HUES48 (cell line): Measurements from ENCODE around the gene AHCYL2.
"Not testable (repeated sequence)": the region's sequence is repeated elsewhere in the genome, so short reads cannot be mapped to it uniquely, and the experiment has no call there.

Experiments
- H3K27ac ChIP-seq: one replicate; pipeline ENCODE4 v1.7.0; 2013; ENCODE audit warnings: low read depth, low read length, inconsistent platforms
- H3K27me3 ChIP-seq: 2 replicates; pipeline ENCODE4 v1.6.1; 2013; ENCODE audit warnings: mild to moderate bottlenecking, low read length; ENCODE audit not compliant: control insufficient read depth, insufficient read depth
- H3K36me3 ChIP-seq: 2 replicates; pipeline ENCODE4 v1.6.1; 2013; ENCODE audit warnings: low read length; ENCODE audit not compliant: control insufficient read depth, insufficient read depth
- H3K4me1 ChIP-seq: 2 replicates; pipeline ENCODE4 v1.6.1; 2013; ENCODE audit warnings: mild to moderate bottlenecking, low read length; ENCODE audit not compliant: control insufficient read depth, insufficient read depth
- H3K4me3 ChIP-seq: 2 replicates; pipeline ENCODE4 v1.5.1; 2013; ENCODE audit warnings: mild to moderate bottlenecking, low read depth, low read length
- H3K9ac ChIP-seq: 2 replicates; pipeline ENCODE4 v1.6.1; 2013; ENCODE audit warnings: mild to moderate bottlenecking, low read depth, low read length, moderate library complexity
- H3K9me3 ChIP-seq: 2 replicates; pipeline ENCODE4 v1.6.1; 2013; ENCODE audit warnings: low read length; ENCODE audit not compliant: control insufficient read depth, insufficient read depth

The AHCYL2 gene

DNA sequence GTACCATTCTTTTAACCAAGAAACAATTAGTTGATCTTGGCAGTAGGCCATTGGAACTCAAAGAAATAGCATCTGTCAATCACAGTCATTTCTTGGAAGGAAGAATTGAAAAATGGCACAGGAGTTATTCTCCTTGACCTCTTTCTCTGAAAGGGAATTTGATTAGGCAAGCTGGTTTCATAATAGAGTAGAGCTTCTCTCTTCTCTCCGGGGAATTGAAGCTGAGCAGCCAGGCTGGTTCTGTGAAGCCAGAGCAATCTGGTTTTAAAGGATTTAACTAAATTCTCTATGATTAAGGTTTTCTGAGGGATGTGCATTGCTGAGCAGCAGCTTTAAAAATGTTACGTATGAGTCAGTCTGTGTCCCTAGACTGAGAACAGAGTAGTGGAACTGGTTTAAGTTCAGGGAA, 70.2 kb downstream of the AHCYL2 start:
- Histone ChIP-seq H3K9ac (no peak overlapping the region), H3K27ac (no peak overlapping the region)

DNA sequence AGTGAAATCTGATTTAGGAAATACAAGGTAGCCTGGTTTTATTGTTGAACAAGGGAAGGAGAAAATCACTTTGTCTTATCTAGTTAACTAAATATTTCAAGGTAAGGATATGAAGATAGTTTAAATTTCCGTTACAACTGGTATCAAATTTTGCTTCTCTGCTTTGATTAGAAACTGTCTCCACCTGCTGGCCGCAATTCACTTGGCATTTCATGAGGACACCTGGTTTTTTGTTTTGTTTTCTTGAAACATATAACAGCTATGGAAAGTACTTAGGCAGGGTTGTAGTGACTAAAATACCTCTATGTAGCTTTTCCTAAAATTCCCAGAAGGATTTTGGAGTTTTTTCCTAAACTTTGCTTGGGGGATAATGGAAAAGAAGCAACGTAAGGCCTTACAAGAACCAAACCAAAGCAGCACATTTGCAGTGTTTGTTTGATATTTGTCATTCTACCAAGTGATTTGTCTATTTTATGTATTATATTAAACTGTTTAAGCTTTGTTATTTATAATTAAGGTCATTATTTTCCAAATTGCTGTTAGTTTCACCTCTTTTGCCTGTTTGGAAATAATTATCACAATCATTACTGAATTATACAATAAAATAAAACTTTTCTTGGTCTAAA, 73.6 kb downstream of the AHCYL2 start:
- Histone ChIP-seq H3K36me3 (no peaks in the 10 kb centered on the region), H3K27ac (no peak overlapping the region)

More for the DNA sequence above, 70.2 kb downstream of the AHCYL2 start:
- Histone ChIP-seq H3K9me3 (no peaks in the 10 kb centered on the region), H3K27me3 (no peaks in the 10 kb centered on the region), H3K4me3 (no peak overlapping the region), H3K36me3 (no peaks in the 10 kb centered on the region), H3K4me1 (no peaks in the 10 kb centered on the region)

DNA sequence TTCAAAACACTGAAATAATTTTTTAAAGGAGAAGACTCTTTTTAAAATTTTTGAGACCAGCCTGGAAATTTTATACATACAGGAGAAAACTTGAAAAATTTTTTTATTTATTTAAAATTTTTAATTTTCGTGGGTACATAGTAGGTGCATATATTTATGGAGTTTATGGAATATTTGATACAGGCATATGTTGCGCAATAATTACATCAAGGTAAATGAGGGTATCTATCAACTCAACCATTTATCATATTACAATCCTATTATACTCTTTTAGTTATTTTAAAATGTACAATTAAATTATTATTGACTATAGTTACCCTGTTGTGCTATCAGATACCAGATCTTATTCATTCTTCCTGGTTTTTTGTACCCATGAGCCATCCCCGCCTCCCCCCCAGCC, 75.1 kb downstream of the AHCYL2 start:
- Histone ChIP-seq H3K36me3 (no peaks in the 10 kb centered on the region), H3K4me1 (no peaks in the 10 kb centered on the region), H3K27me3 (no peaks in the 10 kb centered on the region), H3K9me3 (peaks cover 2% of the 10 kb centered on the region; the same call in 1 of the 2 replicates), H3K9ac (no peak overlapping the region), H3K4me3 (no peak overlapping the region), H3K27ac (no peak overlapping the region)

More for the DNA sequence above, 73.6 kb downstream of the AHCYL2 start:
- Histone ChIP-seq H3K4me1 (no peaks in the 10 kb centered on the region), H3K9ac (no peak overlapping the region), H3K4me3 (no peak overlapping the region), H3K27me3 (no peaks in the 10 kb centered on the region), H3K9me3 (peaks cover 2% of the 10 kb centered on the region; the same call in 1 of the 2 replicates)

DNA sequence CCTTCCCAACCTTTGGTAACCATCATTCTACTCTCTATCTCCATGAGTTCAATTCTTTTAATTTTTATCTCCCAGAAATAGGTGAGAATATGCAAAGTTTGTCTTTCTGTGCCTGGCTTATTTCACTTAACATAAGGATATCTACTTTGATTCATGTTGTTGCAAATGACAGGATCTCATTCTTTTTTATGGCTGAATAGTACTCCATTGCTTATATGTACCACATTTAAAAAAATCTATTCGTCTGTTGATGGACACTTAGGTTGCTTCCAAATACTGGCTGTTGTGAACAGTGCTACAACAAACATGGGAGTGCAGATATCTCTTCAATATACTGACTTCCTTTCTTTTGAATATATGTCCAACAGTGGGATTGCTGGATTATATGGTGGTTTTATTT, 75.5 kb downstream of the AHCYL2 start:
- not testable (repeated sequence) for H3K4me3 ChIP-seq, H3K36me3 ChIP-seq, H3K27me3 ChIP-seq, H3K4me1 ChIP-seq, H3K9me3 ChIP-seq, H3K27ac ChIP-seq, H3K9ac ChIP-seq

DNA sequence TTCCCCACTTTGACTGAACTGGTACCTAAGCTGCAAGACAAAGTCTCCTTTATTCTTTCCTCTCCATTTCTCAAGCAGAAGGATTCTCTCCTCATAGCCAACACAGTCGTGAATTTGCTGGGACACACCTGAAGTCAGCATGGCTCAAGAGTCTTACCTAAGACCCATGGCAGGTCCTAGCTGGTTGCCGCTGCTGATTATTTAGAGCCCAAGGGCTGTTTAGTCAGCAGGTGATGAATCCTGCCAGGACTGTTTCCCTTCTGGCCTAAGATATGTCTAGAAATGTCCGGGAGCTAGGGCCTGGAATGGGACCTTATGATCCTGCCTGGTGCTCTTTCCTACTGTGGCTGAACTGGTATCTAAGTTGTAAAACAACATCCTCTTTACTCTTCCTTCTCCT, 82.8 kb downstream of the AHCYL2 start:
- Histone ChIP-seq H3K4me1 (no peaks in the 10 kb centered on the region), H3K9me3 (no peaks in the 10 kb centered on the region), H3K27ac (no peak overlapping the region), H3K4me3 (no peak overlapping the region), H3K9ac (no peak overlapping the region), H3K27me3 (no peaks in the 10 kb centered on the region), H3K36me3 (no peaks in the 10 kb centered on the region)

DNA sequence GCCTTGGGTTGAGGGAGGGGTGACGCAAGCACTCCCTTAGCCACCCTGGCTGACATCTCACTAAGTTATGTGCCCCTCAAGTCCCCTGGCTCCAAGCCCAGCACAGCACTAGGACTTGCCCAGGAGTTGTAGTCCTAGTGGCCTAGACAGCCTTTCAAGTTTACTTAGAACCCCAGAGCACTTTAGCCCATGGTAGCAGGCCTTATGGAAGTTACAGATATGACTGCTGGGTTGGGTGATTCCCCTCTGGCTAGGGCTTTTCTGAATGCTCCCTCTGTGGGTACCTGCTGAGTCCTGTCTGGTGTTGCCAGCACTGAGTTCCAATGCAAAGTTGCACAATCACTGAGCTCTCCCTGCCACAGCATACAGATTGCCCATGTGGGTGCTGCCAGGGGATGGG, 83.2 kb downstream of the AHCYL2 start:
- Histone ChIP-seq H3K9me3 (no peaks in the 10 kb centered on the region), H3K9ac (no peak overlapping the region), H3K4me3 (no peak overlapping the region)

DNA sequence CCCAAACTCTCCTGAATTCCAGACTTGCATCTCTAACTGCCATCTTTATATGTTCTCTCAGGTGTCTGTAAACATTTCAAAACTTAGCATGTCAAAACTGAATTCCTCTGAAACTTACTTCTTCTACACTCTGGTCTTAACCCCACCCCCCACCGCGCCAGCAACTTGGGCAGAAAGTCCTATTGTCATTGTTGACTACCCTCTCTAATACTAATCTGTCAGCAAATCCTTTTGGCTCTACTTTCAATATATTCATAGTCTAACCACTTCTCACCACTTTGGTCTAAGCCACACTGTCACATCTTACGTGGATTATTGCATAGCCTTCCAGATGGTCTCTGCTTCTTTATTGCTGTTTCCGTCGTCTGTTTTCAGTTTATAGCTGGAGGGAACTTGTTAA, 86.6 kb downstream of the AHCYL2 start:
- Histone ChIP-seq H3K4me1 (no peaks in the 10 kb centered on the region; the same call in 1 of the 2 replicates), H3K27me3 (no peaks in the 10 kb centered on the region), H3K9ac (no peak overlapping the region), H3K27ac (no peak overlapping the region), H3K9me3 (no peaks in the 10 kb centered on the region), H3K4me3 (no peak overlapping the region), H3K36me3 (no peaks in the 10 kb centered on the region)

More for the DNA sequence above, 83.2 kb downstream of the AHCYL2 start:
- Histone ChIP-seq H3K27me3 (no peaks in the 10 kb centered on the region), H3K4me1 (no peaks in the 10 kb centered on the region), H3K36me3 (no peaks in the 10 kb centered on the region), H3K27ac (no peak overlapping the region)

GRCh38 chr7:129313282-129313681, 88.5 kb downstream of the AHCYL2 start:
- no peaks in the 10 kb centered on the region for H3K9me3 ChIP-seq
- H3K36me3 ChIP-seq: no peaks in the 10 kb centered on the region
- no peak overlapping the region for H3K9ac ChIP-seq
- no peaks in the 10 kb centered on the region; the same call in 1 of the 2 replicates for H3K4me1 ChIP-seq
- no peaks in the 10 kb centered on the region for H3K27me3 ChIP-seq
- no peak overlapping the region for H3K4me3 ChIP-seq
- H3K27ac ChIP-seq: no peak overlapping the region

DNA sequence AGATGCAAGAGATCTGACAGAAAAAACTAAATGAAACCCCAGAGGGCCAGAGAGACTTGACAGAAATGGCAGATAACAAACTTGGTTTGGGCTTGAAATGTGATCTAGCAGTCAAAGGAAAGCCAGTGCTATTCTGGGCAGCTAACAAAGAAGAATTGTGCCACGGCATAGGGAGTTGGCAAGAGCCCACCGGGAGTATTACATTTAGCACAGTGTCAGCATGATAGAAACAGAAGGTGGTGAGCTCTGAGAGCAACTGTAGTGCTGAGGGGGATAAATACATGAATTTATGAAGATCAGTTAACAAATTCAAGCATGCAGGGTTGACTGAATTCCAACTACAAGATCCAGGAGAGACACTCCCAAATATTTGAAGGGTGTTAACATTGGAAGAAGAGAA, 91.1 kb downstream of the AHCYL2 start:
- H3K4me1 ChIP-seq: no peaks in the 10 kb centered on the region; the same call in 1 of the 2 replicates
- no peak overlapping the region for H3K9ac ChIP-seq
- H3K27me3 ChIP-seq: no peaks in the 10 kb centered on the region
- no peak overlapping the region for H3K4me3 ChIP-seq
- no peaks in the 10 kb centered on the region for H3K9me3 ChIP-seq
- no peak overlapping the region for H3K27ac ChIP-seq
- H3K36me3 ChIP-seq: no peaks in the 10 kb centered on the region

GRCh38 chr7:129317450-129317849, 92.6 kb downstream of the AHCYL2 start:
- H3K4me1 ChIP-seq: no peaks in the 10 kb centered on the region; the same call in 1 of the 2 replicates
- no peak overlapping the region for H3K27ac ChIP-seq
- H3K36me3 ChIP-seq: no peaks in the 10 kb centered on the region
- H3K9ac ChIP-seq: no peak overlapping the region
- H3K27me3 ChIP-seq: no peaks in the 10 kb centered on the region
- H3K4me3 ChIP-seq: no peak overlapping the region
- no peaks in the 10 kb centered on the region for H3K9me3 ChIP-seq

DNA sequence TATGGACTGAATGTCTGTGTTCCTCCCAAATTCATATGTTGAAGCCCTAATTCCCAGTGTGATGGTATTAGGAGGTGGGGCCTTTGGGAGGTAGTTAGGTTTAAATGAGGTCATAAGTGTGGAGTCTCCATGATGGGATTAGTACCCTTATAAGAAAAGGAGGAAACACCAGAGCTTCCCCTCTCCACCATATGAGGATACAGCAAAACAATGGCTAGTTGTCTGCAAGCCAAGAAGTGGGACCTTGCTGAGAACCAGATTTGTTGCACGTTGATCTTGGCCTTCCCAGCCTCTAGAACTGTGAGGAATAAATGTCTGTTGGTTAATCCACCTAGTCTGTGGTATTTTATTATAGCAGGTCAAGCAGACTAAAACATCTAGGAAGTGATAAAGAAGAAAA, 102.2 kb downstream of the AHCYL2 start:
- Histone ChIP-seq H3K36me3 (no peaks in the 10 kb centered on the region), H3K9ac (no peak overlapping the region), H3K27ac (no peak overlapping the region), H3K4me1 (no peaks in the 10 kb centered on the region), H3K9me3 (no peaks in the 10 kb centered on the region), H3K4me3 (no peak overlapping the region), H3K27me3 (no peaks in the 10 kb centered on the region)
